G401.6 (cell line): ENCODE results near the gene CATSPERZ.
"Not testable (repeated sequence)": the region's sequence is repeated elsewhere in the genome, so short reads cannot be mapped to it uniquely, and the experiment has no call there.

Experiments used
- FAIRE-seq: peaks from 2 replicates; lab custom pipeline; 2012; peaks lifted over from hg19 to GRCh38; lab: Jason Lieb, UNC

CATSPERZ gene

DNA sequence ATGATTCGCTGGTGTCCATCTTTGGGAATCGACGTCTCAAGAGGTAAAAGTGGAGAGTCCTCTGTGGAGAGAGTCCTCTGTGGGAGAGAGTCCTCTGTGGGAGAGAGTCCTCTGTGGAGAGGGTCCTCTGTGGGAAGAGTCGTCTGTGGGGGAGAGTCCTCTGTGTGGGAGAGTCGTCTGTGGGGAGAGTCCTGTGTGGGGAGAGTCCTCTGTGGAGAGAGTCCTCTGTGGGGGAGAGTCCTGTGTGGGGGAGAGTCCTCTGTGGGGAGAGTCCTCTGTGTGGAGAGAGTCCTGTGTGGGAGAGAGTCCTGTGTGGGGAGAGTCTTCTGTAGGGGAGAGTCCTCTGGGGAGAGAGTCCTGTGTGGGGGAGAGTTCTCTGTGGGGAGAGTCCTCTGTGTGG, 20.9 kb downstream of the CATSPERZ start:
- FAIRE-seq = no peak

DNA sequence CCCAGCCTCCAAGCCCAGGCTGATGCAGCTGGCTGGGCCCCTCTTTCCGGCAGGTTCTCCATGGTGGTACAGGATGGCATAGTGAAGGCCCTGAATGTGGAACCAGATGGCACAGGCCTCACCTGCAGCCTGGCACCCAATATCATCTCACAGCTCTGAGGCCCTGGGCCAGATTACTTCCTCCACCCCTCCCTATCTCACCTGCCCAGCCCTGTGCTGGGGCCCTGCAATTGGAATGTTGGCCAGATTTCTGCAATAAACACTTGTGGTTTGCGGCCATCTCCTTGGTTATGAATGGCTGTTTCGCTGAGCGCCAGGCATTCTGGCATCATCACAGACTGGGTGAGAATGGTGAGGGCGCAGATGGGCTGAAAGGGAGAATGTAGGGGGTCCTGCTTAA, 21.4 kb downstream of the CATSPERZ start:
- FAIRE-seq = no peak

DNA sequence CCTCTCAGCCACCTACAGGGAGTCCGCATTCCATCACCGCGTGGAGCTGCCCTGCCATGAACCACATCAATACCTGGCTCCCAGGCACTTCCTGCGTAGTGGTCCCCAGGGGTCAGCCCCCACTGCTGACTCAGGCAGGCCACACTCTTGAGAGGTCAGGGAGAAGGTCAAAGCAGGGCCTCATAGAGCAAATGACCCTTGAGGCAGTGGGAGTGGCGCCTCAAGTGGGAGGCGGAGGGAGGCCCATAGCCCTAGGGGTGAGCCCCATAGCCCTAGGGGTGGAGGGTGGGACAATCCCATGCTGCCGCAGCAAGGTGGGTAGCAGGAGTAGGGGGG, 22.7 kb downstream of the CATSPERZ start:
- no peak for FAIRE-seq

DNA sequence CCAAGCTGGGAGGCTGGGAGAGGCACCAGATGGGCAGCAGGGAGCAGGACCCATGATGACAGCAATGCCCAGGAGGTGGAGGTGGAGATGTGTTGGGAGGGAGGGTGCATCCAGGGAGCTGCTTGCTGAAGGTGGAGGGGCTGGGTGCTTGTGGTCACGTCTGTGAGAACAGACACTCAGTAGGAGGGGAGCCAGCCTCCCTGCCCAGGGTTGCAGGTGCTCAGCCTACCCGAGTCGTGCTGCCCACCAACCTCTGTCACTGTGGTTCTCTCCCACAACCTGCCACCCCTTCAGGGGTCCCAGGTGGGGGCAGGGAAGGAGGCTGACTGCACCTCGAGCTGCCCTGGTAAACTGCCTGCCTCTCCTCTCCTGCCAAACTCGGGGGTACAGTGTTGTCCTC, 23.2 kb downstream of the CATSPERZ start:
- FAIRE-seq = no peak

DNA sequence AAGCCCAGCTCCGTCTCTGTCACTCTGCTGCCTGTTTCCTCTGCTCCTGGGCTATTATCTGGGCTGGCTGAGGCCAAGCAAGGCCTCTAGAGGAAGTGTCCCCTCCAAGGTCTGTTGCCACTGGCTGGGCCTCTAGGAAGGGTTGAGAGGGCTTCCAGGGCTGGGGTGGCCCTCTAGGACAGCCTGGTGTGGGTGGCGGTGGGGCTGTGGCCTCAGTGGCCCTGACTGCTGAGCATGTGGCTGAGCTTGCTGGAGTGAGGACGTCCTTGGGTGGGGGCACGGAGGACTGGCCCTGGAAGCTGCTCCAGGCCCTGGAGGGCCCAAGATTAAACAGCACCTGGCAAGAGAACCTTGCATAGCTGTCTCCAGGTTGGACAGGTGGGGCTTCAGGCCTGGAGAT, 23.8 kb downstream of the CATSPERZ start:
- not testable (repeated sequence) for FAIRE-seq

DNA sequence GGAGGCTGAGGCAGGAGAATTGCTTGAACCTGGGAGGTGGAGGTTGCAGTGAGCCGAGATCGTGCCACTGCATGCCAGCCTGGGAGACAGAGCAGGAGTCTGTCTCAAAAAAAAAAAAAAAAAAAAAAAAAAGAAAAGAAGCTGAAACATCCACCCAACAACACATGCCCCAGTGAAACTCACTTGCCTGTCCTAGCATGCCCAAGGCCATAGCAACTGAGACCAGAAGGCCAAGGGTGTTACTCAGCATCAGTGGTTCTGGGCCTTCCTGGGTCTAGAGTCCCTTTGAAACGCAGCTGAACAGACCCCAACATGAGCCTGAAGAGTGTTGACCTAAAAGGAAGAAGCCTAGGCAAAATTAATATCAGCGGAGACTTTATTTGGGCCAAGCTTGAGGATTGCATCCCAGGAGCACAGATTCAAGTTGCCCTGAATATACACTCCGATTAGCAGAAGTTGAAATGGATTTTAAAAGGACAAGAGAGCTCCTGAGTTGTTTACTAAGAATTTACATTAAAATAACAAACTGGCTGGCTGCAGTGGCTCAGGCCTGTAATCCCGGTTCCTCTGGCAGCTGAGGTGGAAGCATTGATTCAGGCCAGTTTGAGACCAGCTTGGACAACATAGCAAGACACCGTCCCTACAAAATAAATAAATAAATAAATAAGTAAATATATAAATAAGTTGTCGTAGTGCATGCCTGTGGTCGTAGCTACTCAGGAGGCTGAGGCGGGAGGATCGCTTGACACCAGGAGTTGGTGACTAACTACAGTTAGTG, 24.7 kb downstream of the CATSPERZ start:
- no peak for FAIRE-seq

DNA sequence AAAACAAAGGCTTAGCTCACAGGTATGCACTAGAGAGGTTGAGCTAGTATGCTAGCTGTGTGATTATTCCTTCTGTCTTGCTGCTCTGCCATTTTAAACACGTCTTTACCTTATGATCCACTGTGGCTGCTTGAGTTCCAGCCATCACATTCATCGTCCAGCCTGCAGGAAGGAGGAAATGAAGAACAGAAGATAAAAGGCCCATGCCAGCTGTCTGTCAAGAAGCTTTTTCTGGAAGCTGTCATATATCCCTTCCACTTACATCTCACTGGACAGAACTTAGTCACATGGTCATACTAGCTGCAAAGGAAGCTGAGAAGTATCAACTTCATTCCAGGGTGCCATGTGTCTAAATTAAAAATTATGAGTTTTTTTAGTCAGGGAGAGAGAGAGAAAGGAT, 27.2 kb downstream of the CATSPERZ start:
- FAIRE-seq = no peak

DNA sequence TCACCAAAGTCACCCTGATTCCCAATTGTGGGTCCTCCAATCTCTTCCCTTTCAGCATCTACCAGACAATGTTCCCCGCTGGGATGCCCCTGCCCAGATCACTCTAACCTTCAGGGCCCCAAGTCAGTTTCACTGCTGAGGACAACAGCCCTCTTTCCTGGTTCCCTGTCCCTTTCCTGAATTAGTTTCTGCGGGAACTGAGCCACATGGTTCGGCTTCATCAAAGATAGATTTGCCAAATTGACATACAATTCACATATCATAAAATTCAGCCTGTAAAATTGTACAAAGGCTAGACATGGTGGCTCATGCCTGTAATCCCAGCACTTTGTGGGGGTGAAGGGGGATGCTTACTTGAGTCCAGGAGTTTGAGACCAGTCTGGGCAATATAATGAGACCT, 27.8 kb downstream of the CATSPERZ start:
- no peak for FAIRE-seq

DNA sequence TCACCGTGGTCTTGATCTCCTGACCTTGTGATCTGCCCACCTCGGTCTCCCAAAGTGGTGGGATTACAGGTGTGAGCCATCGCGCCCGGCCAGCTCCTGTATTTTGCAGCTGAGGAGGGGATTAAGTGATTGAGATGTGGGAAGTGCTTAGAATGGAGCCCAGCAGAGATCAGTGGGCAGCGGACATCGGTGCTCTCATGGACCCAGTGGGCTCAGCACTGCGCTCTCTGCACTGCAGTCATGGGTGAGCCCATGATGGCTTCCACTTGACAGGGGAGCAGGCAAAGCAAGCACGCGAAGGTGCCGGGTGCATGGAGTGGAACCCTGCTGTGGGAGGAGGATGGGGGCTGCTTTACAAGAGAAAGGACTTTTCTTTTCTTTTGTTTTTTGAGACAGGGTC, 30.7 kb downstream of the CATSPERZ start:
- FAIRE-seq = no peak

DNA sequence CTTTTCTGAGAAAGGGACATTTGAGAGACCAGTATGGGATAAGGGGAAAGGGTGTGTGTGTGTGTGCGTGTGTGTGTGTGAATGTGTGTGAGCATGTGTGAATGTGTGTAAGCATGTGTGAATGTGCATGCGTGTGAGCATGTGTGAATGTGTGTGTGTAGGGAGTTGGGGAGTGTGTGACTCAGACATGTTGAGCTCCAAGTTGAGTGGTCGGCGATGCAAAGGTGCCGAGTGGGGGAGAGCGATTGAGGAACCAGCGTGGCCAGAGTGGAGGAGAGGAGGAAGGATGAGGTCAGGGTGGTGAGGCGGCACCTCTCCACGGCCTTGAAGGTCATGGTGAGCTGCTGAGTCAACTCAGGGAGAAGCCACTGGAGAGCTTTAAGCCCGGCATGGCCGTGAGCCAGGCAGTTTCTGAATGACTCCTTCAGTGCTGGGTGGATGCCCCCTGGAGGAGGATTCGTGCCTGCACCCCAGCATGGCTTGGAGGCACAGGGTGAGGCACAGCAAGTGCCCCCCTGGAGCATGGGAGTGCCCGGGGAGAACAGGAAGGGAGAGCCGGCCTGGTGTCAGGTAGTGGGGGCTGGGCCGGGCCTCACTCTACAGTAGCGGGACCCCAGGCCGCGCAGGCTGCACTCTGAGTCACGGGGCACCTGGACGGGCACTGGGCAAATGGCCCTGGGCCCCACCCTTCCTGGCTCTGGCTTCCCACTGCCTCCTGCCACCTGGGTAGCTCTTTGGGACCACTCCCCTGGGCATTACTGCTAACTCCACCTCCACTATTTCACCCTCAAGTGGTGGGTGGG, 31.6 kb downstream of the CATSPERZ start:
- FAIRE-seq = no peak

DNA sequence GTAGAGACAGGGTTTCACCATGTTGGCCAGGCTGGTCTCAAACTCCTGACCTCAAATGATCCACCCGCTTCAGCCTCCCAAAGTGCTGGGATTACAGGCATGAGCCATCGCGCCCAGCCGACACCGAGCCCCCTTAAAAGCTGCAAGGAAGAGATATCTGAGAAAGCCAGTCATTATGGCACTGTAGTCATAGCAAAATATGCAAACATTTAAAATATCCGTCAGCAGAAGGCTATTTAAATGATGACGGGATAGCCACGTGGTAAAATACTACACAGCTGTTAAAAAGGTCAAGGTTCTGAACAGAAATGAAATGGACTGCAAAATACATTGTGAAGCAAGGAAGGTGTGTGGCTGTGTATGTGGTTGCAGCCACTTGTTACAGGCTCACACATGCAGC, 33.4 kb downstream of the CATSPERZ start:
- FAIRE-seq = no peak

DNA sequence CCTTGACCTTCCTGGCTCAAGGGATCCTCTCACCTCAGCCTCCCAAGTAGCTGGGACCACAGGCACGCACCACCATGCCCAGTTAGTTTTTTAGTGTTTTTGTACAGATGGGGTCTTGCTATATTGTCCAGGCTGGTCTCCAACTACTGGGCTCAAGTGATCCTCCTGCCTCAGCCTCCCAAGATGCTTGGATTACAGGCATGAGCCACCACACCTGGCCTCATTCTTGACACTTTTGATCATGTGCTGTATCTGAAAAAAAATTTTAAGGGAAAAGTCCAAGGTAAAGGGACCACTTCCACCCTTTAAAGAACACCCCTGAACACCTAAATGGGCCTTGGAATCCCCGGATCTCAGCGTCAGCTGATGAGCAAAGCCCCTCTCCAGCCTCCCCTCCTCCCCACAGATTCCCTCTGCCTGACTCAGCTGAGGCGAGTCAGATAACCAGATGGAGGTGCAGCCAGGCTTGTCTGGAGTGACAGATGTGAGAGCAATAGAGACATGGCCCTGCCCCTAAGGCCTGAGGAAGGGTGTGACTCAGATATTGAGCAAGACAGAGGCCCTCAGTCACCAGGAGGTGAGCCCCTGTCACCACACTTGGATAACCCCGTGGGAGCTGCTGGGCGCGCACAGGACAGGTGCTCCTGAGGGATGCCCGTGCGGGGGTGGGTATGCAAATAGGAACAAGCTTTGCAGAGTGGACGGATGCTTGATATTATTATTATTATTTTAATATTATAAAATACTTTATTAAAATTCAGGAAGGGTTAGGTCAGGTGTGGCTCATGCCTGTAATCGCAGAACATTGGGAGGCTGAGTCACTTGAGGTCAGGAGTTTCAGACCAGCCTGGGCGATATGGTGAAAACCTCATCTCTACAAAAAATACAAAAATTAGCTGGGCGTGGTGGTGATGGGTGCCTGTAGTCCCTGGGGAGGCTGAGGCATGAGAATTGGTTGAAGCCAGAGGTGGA, 34.9 kb downstream of the CATSPERZ start:
- FAIRE-seq = no peak

DNA sequence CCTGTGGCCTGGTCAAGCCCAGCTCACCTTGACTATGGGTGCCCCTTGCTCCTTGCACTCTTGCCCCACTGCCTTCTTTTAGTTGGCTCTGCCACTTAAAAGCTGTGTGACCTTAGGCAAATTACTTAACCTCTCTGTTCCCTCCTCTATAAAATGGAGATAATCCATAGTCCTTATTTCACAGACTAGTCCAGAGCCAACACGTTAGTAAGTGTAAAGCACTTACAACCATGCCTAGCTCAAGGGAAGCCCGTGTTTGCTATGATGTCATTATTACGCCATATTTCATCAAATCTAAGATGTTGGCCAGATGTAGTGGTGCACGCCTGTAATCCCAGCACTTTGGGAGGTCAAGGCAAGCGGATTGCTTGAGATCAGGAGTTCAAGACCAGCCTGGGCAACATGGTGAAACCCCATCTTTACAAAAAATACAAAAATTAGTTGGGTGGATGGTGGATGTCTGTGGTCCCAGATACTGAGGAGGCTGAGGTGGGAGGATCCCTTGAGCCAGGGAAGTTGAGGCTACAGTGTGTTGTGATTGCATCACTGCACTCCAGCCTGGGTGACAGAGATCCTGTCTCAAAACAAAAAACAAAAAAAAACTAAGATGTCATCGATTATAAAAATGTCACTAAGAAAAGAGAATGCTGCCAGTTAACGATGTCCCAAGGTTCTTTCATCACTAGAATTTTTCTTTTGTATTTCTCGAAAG, 37.5 kb downstream of the CATSPERZ start:
- FAIRE-seq = no peak

DNA sequence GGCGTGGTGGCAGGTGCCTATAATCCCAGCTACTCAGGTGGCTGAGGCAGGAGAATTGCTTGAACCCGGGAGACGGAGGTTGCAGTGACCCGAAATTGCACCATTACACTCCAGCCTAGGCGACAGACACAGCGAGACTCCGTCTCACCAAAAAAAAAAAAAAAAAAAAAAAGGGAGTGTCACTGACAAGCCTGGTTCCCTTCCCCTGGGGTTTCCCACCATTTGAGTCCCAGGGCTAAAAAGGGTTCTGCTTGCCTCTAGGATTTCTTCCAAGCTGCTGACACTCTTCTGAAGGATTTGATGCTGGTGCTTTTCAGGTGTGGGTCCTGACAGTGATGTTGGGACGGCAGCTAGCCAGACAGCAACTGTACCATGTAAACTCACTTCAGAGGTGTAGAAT, 38.6 kb downstream of the CATSPERZ start:
- FAIRE-seq = no peak

DNA sequence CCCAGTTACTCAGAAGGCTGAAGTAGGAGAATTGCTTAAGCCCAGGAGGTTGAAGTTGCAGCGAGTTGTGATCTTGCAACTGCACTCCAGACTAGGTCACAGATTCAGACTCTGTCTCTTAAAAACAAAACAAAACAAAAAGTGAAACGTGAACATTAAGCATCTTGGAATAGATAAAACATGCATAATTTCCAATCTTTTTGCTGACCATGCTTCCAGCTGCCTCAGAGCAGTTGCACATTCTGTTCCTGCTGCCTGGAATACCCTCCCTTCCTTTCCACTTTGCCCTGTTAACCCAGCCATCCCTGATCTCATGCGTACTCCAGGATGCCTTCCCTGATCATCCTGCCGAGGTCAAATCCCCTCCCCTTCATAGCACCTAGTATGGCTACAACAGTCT, 39.1 kb downstream of the CATSPERZ start:
- no peak for FAIRE-seq

DNA sequence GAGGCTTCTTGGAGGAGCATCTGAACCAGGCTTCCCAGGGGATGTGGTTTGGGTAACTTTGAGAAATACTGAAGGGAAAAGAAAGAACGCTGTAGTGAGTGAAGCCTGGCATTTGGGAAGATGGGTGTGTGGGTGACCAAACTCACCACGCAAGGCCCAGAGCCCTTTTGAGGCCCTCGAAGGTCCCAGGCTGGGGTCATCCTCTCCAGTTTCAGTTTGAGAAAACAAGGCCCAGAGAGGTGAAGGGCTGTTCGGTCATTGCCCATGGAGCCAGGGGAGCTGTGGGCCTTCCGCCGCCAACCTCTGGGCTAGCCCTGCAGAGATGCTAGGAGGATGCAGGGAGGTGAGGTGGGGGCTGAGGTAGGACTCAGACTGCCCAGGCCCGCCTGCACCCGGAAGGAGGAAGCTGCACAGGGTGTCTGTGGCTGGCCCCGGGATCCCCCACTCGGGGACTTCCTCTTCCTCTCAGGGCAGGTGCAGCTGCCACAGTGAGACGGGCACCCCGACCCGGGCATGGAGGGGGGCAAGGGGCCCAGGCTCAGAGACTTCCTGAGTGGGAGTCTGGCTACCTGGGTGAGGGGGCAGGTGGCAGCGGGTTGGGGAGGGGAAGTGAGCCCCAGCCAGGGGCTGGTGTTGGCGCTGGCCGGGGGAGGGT, 39.7 kb downstream of the CATSPERZ start, which contains the start of gene CCDC88B:
Gene CCDC88B, plus strand, starts transcription at position 451 of the 655 bp plus-strand sequence. Its CDS starts 63 bp downstream, at position 514.
- FAIRE-seq = no peak

DNA sequence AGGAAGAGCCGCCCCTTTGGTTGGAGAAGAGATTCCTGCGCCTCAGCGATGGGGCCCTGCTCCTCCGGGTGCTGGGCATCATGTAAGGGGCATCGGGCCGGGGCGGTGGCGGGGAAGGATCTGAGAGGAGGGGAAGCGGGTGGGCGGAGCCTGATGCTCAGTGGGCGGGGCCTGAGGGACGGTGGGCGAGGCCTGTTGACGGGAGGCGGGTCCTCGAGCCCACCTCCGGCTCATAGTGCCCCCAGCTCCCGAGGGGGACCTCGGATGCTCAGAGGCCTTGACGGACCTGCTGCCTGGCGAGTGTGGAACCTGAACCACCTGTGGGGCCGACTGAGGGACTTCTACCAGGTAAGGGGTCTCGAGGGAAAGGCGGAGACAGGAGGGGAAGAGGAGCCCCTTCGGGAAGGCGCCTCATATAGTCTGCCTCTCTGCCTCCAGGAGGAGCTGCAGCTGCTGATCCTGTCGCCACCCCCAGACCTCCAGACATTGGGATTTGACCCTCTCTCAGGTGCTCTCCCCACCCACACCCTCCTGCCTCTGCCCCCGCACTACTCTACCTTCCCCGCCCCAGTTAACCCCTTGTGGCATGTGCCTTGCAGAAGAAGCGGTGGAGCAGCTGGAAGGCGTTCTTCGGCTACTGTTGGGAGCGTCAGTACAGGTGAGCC, 40.6 kb downstream of the CATSPERZ start:
- FAIRE-seq = no peak

DNA sequence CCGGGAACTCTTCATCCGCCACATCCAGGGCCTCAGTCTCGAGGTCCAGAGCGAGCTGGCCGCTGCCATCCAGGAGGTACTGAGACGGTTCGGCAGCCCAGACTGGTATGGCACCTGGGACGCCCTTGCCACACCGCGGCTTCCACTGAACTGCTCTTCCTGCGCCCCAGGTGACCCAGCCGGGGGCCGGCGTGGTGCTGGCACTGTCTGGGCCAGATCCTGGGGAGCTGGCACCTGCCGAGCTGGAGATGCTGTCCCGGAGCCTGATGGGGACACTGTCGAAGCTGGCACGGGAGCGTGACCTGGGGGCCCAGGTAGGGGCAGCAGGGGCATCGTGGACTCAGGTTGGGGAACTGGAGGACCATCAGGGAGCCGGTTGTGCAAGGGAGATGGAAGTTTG, 41.3 kb downstream of the CATSPERZ start:
- no peak for FAIRE-seq

DNA sequence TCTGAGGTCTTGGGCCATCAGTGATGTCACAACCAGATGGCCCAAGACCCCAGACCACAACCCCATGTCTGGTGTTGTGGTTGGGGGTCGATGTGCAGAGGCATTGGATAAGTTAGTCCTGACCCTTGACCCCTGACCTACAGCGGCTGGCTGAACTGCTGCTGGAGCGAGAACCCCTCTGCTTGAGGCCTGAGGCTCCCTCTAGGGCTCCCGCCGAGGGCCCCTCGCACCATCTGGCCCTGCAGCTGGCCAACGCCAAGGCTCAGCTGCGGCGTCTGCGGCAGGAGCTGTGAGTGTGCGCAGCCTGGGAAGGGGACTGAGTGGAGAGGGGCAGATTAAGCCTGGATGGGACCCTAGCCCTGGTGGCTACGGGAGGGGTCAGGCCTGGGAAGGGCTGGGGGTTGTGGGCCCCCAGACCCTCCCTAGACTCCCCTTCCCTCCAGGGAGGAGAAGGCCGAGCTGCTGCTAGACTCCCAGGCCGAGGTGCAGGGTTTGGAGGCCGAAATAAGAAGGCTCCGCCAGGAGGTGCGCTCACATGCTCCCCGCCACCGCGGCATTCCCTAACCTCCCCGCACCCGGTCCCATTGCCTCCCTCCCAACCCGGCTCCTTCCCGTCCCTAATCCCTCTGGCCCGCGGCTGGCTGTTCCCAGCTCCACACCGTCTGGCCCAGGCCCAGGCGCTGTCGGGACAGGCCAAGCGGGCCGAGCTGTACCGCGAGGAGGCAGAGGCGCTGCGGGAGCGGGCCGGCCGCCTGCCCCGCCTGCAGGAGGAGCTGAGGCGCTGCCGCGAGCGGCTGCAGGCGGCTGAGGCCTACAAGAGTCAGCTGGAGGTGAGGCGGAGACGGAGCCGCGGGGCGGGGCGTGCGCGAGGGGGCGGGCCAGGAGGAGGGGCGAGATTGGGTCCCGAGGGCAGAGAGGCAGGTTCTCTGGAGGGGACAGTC, 42.0 kb downstream of the CATSPERZ start:
- no peak for FAIRE-seq
